CD4-positive, alpha-beta T cell treated with Interleukin-15 for 1 hour (primary cell): ENCODE results near the gene HS1BP3.
A peak's percentile ranks its signal among the peaks of the same experiment; 100 is the strongest.

Experiments
- DNase-seq: peaks from one replicate; pipeline ENCODE4 v3.0.0-alpha.2; 2020

HS1BP3 gene

GRCh38 chr2:20674309-20674965 lies 23.5 kb upstream of the HS1BP3 start:
- DNase-seq, result no peak

- no peak for DNase-seq
These were observed 22.9 kb upstream of the HS1BP3 start for GRCh38 chr2:20673686-20674308.

DNA sequence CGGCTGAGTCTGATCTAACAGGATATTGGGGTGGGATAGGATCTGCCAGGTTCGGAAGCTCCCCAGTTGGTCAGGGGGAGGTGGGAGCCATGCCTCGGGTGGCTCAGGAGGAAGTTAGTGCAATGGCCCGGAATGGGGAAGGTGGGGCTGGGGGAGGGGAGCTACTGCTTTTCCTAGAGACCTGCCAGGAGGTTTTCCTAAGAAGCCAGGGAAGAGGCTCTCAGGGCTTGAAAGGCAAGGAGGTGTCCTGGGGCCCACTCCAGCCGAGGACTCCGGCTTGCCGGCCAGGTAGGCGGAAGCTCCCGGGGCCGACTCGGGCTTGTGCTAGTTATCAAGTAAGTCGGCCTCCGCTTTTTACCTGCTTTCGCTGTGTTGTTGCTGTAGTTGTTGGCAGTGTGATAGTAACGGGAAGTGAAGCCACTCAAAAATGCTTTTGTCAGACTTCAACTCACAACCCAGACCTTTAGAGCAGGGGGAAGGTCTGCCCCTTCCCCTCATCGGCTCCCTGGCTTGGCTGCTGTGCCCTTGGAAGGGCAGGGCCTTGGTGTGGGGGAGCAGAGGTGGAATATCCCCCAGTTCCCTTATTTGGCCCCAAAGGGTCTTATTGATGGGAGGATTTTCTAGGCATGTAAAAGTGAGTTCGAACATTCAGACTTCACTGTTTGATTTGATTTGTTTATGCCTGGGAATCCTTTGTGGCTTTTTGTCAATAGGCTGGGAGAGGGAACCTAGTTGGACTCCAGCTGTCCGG lies 21.5 kb upstream of the HS1BP3 start:
- DNase-seq, result no peak

GRCh38 chr2:20671736-20672080 lies 20.8 kb upstream of the HS1BP3 start:
- no peak for DNase-seq

- no peak for DNase-seq
These were observed 20.3 kb upstream of the HS1BP3 start for GRCh38 chr2:20671036-20671735.

DNA sequence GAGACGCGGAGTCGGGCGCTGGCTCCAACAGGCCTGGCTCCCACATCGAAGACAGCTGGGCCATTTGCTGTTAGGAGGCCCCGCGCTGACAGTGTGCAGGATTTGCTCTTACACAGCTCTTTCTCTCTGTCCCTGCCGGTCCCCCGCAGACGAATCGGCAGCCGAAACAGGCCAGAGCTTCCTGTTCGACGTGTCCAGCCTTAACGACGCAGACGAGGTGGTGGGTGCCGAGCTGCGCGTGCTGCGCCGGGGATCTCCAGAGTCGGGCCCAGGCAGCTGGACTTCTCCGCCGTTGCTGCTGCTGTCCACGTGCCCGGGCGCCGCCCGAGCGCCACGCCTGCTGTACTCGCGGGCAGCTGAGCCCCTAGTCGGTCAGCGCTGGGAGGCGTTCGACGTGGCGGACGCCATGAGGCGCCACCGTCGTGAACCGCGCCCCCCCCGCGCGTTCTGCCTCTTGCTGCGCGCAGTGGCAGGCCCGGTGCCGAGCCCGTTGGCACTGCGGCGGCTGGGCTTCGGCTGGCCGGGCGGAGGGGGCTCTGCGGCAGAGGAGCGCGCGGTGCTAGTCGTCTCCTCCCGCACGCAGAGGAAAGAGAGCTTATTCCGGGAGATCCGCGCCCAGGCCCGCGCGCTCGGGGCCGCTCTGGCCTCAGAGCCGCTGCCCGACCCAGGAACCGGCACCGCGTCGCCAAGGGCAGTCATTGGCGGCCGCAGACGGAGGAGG lies 19.6 kb upstream of the HS1BP3 start:
- no peak for DNase-seq

- no peak for DNase-seq
These were observed 18.8 kb upstream of the HS1BP3 start for GRCh38 chr2:20669562-20670314.

- no peak for DNase-seq
These were observed 18.1 kb upstream of the HS1BP3 start for GRCh38 chr2:20668871-20669475.

DNA sequence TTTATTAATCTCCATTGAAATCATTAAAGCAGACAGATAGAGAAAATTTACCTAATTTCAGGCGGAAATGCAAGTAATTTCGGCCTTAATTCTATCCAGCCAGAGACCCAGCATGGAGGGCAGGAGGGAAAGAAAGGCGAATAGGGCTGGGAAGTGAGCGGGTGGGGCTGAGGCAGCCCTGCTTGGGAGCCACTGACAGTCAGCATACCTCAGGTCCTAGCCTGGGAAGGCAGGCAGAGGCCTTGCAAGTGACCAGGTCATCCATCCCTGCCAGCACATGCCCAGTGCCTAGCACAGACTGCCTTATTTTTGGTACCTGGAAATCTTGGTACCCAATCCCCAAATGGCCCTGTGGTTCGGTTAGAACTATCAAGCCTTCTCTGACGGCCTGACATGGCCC lies 17.6 kb upstream of the HS1BP3 start:
- DNase-seq, result no peak

- DNase-seq, result no peak
These were observed 16.9 kb upstream of the HS1BP3 start for GRCh38 chr2:20667531-20668401.

DNA sequence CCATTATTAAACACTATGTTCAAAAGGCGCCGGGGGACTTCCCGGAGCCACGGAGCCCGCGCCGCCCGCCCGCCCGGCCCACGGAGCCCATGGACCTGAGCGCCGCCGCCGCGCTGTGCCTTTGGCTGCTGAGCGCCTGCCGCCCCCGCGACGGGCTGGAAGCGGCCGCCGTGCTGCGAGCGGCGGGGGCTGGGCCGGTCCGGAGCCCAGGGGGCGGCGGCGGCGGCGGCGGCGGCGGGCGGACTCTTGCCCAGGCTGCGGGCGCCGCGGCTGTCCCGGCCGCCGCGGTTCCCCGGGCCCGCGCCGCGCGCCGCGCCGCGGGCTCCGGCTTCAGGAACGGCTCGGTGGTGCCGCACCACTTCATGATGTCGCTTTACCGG lies 16.2 kb upstream of the HS1BP3 start:
- DNase-seq, result no peak

GRCh38 chr2:20666304-20667150 lies 15.6 kb upstream of the HS1BP3 start, which contains the start of gene GDF7:
GDF7 (plus strand) TSS chr2:20667144; CDS start chr2:20667240, 96 bp downstream.
- DNase-seq, result peak; percentile 50

- DNase-seq, result no peak
These were observed 15.1 kb upstream of the HS1BP3 start for GRCh38 chr2:20666005-20666303.

DNA sequence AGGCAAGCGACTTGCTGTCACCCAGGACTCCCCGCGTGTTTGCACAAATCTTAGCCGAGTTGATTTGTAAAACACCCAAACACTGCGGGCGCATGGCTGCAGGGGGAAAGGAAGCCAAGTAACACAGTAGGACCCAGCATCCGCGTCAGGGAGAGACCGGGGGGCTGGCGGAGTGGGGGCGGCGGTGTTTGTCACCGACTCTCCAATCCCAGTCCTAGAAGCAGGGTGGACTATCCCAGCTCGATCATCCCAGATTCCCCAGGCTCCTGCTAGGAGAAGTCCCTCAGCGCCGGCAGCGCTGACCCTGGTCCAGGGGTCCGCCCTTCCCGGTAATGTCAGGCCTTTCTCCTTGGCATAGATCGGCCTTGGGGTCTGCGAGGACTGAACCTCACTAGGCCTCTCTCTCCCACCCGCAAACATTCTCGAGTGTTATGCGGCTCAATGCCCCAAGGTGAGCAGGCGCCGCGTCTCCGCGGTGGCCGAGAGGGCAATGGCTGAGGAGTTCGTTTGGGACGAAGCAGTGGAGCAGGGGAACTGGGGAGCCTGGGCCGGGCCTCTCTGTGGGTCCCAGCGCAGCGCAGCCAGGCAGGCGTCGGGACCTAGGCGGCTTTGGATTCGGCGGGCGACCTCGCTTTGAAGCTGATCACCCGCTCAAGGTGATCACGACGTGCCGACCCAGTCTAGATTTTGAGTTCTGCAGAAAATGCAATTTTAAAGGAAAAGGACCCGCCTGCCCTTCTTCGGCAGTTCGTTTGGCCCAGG lies 14.5 kb upstream of the HS1BP3 start:
- DNase-seq, result no peak

- no peak for DNase-seq
These were observed 13.7 kb upstream of the HS1BP3 start for GRCh38 chr2:20664431-20665242.

- no peak for DNase-seq
These were observed 13.1 kb upstream of the HS1BP3 start for GRCh38 chr2:20664071-20664390.

DNA sequence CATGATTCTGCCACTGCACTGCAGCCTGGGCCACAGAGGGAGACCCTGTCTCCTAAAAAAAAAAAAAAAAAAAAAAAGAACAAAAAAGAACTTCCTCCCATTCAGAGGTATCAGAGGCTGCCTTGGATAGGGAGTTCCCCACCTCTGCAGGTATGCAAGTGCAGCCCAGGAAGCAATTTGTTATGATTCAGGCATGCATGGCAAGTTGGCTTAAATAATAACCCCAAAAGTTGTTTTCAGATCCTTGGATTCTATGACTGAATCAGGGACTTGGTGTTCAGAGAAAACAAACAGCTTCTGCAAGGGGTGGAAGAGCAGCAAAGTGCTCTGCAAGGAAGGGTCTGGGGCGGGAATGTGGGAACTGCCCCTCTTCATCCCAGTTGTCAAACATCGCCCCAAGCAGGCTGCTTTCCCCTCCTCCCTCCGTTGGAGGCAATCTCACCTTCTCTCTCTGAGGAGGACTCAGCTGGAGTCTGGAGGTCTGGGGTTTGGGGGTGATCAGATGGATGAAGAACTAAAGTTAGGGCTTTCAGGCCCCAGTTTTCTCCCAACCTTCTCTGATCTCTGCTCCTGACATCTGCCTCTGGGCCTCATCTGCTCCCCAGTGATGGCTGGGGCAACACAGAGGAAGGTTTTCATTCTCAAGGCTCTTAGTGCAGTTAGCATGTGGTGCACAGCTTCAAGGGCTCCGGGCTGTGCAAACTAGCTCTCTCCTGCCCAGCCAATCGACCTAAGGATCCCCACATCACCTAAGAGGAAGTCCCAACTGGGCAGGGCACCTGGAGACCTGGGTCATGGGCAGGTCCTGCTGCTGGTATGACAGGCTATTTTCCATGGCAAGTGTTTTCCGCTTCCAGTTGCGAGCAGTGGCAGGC lies 12.5 kb upstream of the HS1BP3 start:
- DNase-seq, result no peak
